HepG2 (cell line): ENCODE measurements around the gene PARP11. TPM values are rescaled to one million over a fixed set of nuclear protein-coding genes. Genes with fewer than 3 reads are reported as not detected.
A peak's percentile ranks its signal among the peaks of the same experiment; 100 is the strongest.

Experiments used
- ATAC-seq: fragments of 200-7000 bp; cut with Tn5 transposase; 3 replicates; pipeline ENCODE4 v1.9.1; 2020; ENCODE audit warnings: mild to moderate bottlenecking, moderate library complexity
- BruUV-seq: library from RNA; stranded (reverse); fragments of 400-500 nt; replicated peaks from 2 replicates; lab custom pipeline; 2021; lab: Mats Ljungman, UMichigan
- CTCF ChIA-PET: fragments of 300-600 bp; formaldehyde crosslinking; extraction: SDS; loops from one replicate; lab custom pipeline; 2021; ENCODE audit warnings: low total read pairs, inconsistent platforms, low intra/inter-chr PET ratio; lab: Yijun Ruan, JAX
- POLR2A ChIA-PET: fragments of 350-600 bp; sonication (Branson Sonifier 250); formaldehyde crosslinking; loops from one replicate; lab custom pipeline; 2020; ENCODE audit warnings: antibody characterized with exemption, inconsistent platforms; lab: Yijun Ruan, JAX
- DNase-seq: peaks from one replicate; pipeline ENCODE4 v3.0.0-alpha.2; 2015; ENCODE audit warnings: low spot score
- FAIRE-seq: peaks from 3 replicates; lab custom pipeline; 2011; peaks lifted over from hg19 to GRCh38; lab: Jason Lieb, UNC
- H2AFZ ChIP-seq: one replicate; pipeline ENCODE4 v1.6.1; 2011; ENCODE audit warnings: low read length, inconsistent platforms
- H3K27ac ChIP-seq: fragments of 300-600 bp; 3 replicates; pipeline ENCODE4 v1.8.0; 2011; ENCODE audit warnings: mixed run types, mild to moderate bottlenecking, mixed read lengths, low read length, inconsistent platforms; ENCODE audit not compliant: insufficient read depth; ENCODE audit errors: extremely low read length
- H3K27me3 ChIP-seq, 2 experiments: fragments of 200-600 bp in 1 of 2; 2 replicates in 1 of 2; 3 replicates in 1 of 2; pipeline versions ENCODE4 v1.6.0 to v1.8.0; 2011; ENCODE audit warnings: low read length in 2 of 2, mild to moderate bottlenecking in 2 of 2, moderate library complexity in 2 of 2, inconsistent platforms in 1 of 2; ENCODE audit not compliant: insufficient read depth in 2 of 2, control insufficient read depth in 1 of 2
- H3K36me3 ChIP-seq, 2 experiments: fragments of 200-600 bp in 1 of 2; replicated peaks in 1 of 2; 2 replicates in 1 of 2; 3 replicates in 1 of 2; pipeline versions ENCODE4 v1.5.1 to v1.8.0; 2011; ENCODE audit warnings: low read length in 2 of 2, inconsistent platforms in 1 of 2; ENCODE audit not compliant: insufficient read depth in 2 of 2, control insufficient read depth in 1 of 2
- H3K4me1 ChIP-seq: 2 replicates; pipeline ENCODE4 v1.5.1; 2012; ENCODE audit warnings: low read length, inconsistent platforms; ENCODE audit not compliant: insufficient read depth
- H3K4me2 ChIP-seq: 2 replicates; pipeline ENCODE4 v1.6.0; 2011; ENCODE audit warnings: low read depth, low read length, inconsistent platforms
- H3K4me3 ChIP-seq, 3 experiments: fragments of 200-600 bp in 1 of 3; sonication (generic), shearing (Covaris generic) in 1 of 3; replicated peaks in 1 of 3; 2 replicates each; pipeline ENCODE4 v1.5.1; 2011 to 2016; ENCODE audit warnings: low read length in 3 of 3, inconsistent platforms in 2 of 3, low read depth in 2 of 3, mild to moderate bottlenecking in 2 of 3, control low read depth in 1 of 3, mixed read lengths in 1 of 3; ENCODE audit not compliant: insufficient read depth in 1 of 3
- H3K79me2 ChIP-seq: one replicate; pipeline ENCODE4 v1.6.1; 2011; ENCODE audit warnings: low read length, inconsistent platforms; ENCODE audit not compliant: insufficient read depth
- H3K9ac ChIP-seq: 2 replicates; pipeline ENCODE4 v1.6.0; 2011; ENCODE audit warnings: mild to moderate bottlenecking, low read depth, low read length, inconsistent platforms; ENCODE audit not compliant: insufficient read depth
- H3K9me3 ChIP-seq: 2 replicates; pipeline ENCODE4 v1.5.1; 2012; ENCODE audit warnings: mild to moderate bottlenecking, low read length
- H4K20me1 ChIP-seq: 2 replicates; pipeline ENCODE4 v1.6.0; 2011; ENCODE audit warnings: inconsistent platforms, mild to moderate bottlenecking, low read length, moderate library complexity; ENCODE audit not compliant: insufficient read depth
- CBX2 ChIP-seq, 2 experiments: fragments of 200-600 bp in 1 of 2; sonication (generic); formaldehyde crosslinking in 1 of 2; IDR thresholded peaks; 2 replicates each; pipeline versions ENCODE4 v1.7.0 to v1.8.1; 2018 to 2022; ENCODE audit warnings: low read depth in 2 of 2, low read length in 1 of 2, mild to moderate bottlenecking in 1 of 2, missing genetic modification reagents in 1 of 2
- DMAP1 ChIP-seq: IDR thresholded peaks from 2 replicates; pipeline ENCODE4 v1.6.1; 2016
- DPF2 ChIP-seq: sonication (generic); formaldehyde crosslinking; IDR thresholded peaks from 2 replicates; pipeline ENCODE4 v1.4.0; 2020; ENCODE audit warnings: mild to moderate bottlenecking, low read depth, missing genetic modification reagents, borderline replicate concordance
- HHEX ChIP-seq: IDR thresholded peaks from 2 replicates; pipeline ENCODE4 v1.6.1; 2016; ENCODE audit warnings: control low read depth
- JUN ChIP-seq: sonication (generic); formaldehyde crosslinking; IDR thresholded peaks from 2 replicates; pipeline ENCODE4 v1.4.0; 2020; ENCODE audit warnings: mild to moderate bottlenecking, missing genetic modification reagents
- MAF1 ChIP-seq: sonication (generic); formaldehyde crosslinking; IDR thresholded peaks from 2 replicates; pipeline ENCODE4 v1.5.0; 2020; ENCODE audit warnings: missing genetic modification reagents, borderline replicate concordance
- NFATC3 ChIP-seq: sonication (generic); formaldehyde crosslinking; IDR thresholded peaks from 2 replicates; pipeline ENCODE4 v1.5.1; 2020; ENCODE audit warnings: mild to moderate bottlenecking, missing genetic modification reagents
- NFIB ChIP-seq: sonication (generic); formaldehyde crosslinking; IDR thresholded peaks from 2 replicates; pipeline ENCODE4 v1.9.0; 2021; ENCODE audit warnings: missing genetic modification reagents, mild to moderate bottlenecking, borderline replicate concordance
- NKX3-1 ChIP-seq: sonication (generic); formaldehyde crosslinking; IDR thresholded peaks from 2 replicates; pipeline ENCODE4 v1.5.0; 2020; ENCODE audit warnings: missing genetic modification reagents
- PHB2 ChIP-seq: fragments of 450-650 bp; IDR thresholded peaks from 2 replicates; pipeline ENCODE4 v1.6.1; 2018; ENCODE audit not compliant: partially characterized antibody
- PHF8 ChIP-seq: sonication (generic); formaldehyde crosslinking; IDR thresholded peaks from 2 replicates; pipeline ENCODE4 v1.5.0; 2020; ENCODE audit warnings: missing genetic modification reagents
- POLR2AphosphoS5 ChIP-seq: IDR thresholded peaks from 2 replicates; pipeline ENCODE4 v1.6.1; 2012; ENCODE audit warnings: low read depth, low read length
- RFX5 ChIP-seq: IDR thresholded peaks from 2 replicates; pipeline ENCODE4 v1.6.1; 2011; ENCODE audit warnings: low read depth, low read length, improper control_type of control experiment
- SNRNP70 ChIP-seq: fragments of 200-400 bp; formaldehyde crosslinking; IDR thresholded peaks from 2 replicates; pipeline ENCODE4 v1.6.1; 2017; ENCODE audit warnings: mild to moderate bottlenecking, low read depth, low read length, moderate library complexity
- TCF7L2 ChIP-seq: IDR thresholded peaks from 2 replicates; pipeline ENCODE4 v1.6.1; 2011; ENCODE audit warnings: mild to moderate bottlenecking, low read depth, low read length, moderate library complexity
- ZIK1 ChIP-seq: sonication (generic); formaldehyde crosslinking; IDR thresholded peaks from 2 replicates; pipeline ENCODE4 v1.5.0; 2020; ENCODE audit warnings: mild to moderate bottlenecking, low read depth, missing genetic modification reagents, borderline replicate concordance
- ZMYM3 ChIP-seq: sonication (generic); formaldehyde crosslinking; IDR thresholded peaks from 2 replicates; pipeline ENCODE4 v1.5.1; 2020; ENCODE audit warnings: mild to moderate bottlenecking, missing genetic modification reagents
- ZNF251 ChIP-seq: sonication (generic); formaldehyde crosslinking; IDR thresholded peaks from 2 replicates; pipeline ENCODE4 v1.9.0; 2021; ENCODE audit warnings: mild to moderate bottlenecking, missing genetic modification reagents
- ZNF678 ChIP-seq: sonication (generic); formaldehyde crosslinking; IDR thresholded peaks from 2 replicates; pipeline ENCODE4 v1.4.0; 2020; ENCODE audit warnings: mild to moderate bottlenecking, missing genetic modification reagents
- ZNF747 ChIP-seq: sonication (generic); formaldehyde crosslinking; IDR thresholded peaks from 2 replicates; pipeline ENCODE4 v1.8.1; 2023; ENCODE audit warnings: missing genetic modification reagents, mild to moderate bottlenecking, borderline replicate concordance
- ZNF768 ChIP-seq: sonication (generic); formaldehyde crosslinking; IDR thresholded peaks from 2 replicates; pipeline ENCODE4 v1.4.0; 2020; ENCODE audit warnings: missing genetic modification reagents
- WGBS: methylation state at CpG from one replicate; pipeline ENCODE4 v1.1.6; 2017; ENCODE audit warnings: low lambda C conversion rate; 5-methylcytosine and 5-hydroxymethylcytosine counted together
- in situ Hi-C: cut with HindIII; loops from 2 replicates; pipeline ENCODE4 v1.10.0; 2017; ENCODE audit warnings: low pct_unique_long_range_greater_than_20kb; ENCODE audit not compliant: extremely low pct_ligation_motif_present
- intact Hi-C: fragments of 100-400 bp; cut with micrococcal nuclease; formaldehyde crosslinking; loops from one replicate; pipeline ENCODE4 v1.10.0; 2022; ENCODE audit not compliant: unreplicated experiment
- polyA plus RNA-seq, 8 experiments: library from polyadenylated mRNA; depleted of rRNA in 3 of 8; stranded (reverse) in 7 of 8; unstranded in 1 of 8; fragments of >200 nt; fragmentation: Illumina TruSeq in 4 of 8; extraction: Trizol in 4 of 8; gene quantifications; 2 replicates each; pipeline versions ENCODE4 v1.2.1 to v1.2.3, GENCODE V29; 2011 to 2016; ENCODE audit warnings: low read depth in 4 of 8, missing spikeins in 1 of 8, mixed read lengths in 1 of 8; ENCODE audit not compliant: insufficient read depth in 1 of 8
- total RNA-seq, 5 experiments: library from RNA; depleted of rRNA; stranded (reverse); fragments of >200 nt; fragmentation: Illumina TruSeq; extraction: Trizol; gene quantifications; 2 replicates each; pipeline ENCODE4 v1.2.3, GENCODE V29; 2016; ENCODE audit warnings: low read depth in 1 of 5
- TF ChIP-seq, protein P1 (sequence below): IDR thresholded peaks from 2 replicates; pipeline ENCODE4 v1.6.1; 2016; ENCODE audit warnings: control low read depth
- TF ChIP-seq, protein P2 (sequence below): IDR thresholded peaks from 2 replicates; pipeline ENCODE4 v1.6.1; 2018; ENCODE audit warnings: missing genetic modification reagents, mild to moderate bottlenecking, missing compliant biosample characterization

The PARP11 gene
- total and polyA plus RNA-seq, 2 of the 13 experiments (the other 11 are each of a cell fraction or from before 2014, with no cell fraction given) = 4.0 to 7.6 TPM

DNA sequence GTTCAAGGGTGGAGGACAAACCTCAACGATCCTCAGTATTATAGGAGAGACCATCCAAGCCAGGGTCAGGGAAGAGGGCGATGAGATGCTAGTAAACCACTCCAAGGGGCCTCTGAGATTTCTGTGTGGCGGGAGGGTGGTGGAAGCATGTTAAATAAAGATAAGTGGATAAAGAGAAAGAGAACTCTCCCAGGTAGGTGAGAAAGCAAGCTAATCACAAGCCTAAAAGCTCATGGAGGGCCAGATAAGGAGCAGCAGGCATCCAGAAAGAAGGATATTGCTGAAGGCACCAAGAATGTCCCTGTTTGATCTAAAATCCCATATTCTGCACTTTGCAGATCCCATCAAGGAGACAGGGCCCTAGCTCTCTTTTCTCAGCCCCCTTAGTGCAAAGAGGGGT, 48.3 kb upstream of the PARP11 start:
- peaks cover 1 to 40% of the 10 kb centered on the region in 2 experiments for H3K27me3 ChIP-seq
- POLR2A ChIA-PET = no interaction called here

DNA sequence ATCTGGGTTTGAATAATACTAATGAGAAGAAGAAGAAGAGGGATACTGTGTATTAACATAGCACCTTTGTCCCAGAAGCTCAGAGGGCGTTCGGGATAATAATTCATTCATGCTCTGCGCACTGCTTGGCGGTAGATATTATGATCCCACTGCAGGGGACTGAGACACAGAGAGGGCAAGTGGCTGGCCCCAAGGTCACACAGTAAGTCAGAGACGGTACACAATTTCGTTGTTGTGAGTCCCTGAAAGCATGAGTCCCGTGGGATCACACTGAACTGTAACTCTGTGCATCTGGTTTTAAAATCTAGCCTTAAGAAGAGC, 47.9 kb upstream of the PARP11 start:
- FAIRE-seq = no peak
- WGBS = 18% methylated on average over 7 of the region's 7 CpGs
- TF ChIP-seq PHF8 = no peak
- TF ChIP-seq, protein P1, sequence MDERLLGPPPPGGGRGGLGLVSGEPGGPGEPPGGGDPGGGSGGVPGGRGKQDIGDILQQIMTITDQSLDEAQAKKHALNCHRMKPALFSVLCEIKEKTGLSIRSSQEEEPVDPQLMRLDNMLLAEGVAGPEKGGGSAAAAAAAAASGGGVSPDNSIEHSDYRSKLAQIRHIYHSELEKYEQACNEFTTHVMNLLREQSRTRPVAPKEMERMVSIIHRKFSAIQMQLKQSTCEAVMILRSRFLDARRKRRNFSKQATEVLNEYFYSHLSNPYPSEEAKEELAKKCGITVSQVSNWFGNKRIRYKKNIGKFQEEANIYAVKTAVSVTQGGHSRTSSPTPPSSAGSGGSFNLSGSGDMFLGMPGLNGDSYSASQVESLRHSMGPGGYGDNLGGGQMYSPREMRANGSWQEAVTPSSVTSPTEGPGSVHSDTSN (CRISPR knock-in tag) = no peak
- no peak for TF ChIP-seq SNRNP70
- peak; percentile 67; the same call in 1 of the 2 replicates for TF ChIP-seq CBX2 (IDR thresholded peaks at IDR 0.05; ENCODE audit: low read depth, low read length)
- TF ChIP-seq CBX2 (CRISPR knock-in tag; IDR thresholded peaks at IDR 0.05; ENCODE audit: low read depth) = no peak
- TF ChIP-seq ZMYM3 (CRISPR knock-in tag) = peak; percentile 49; the same call in 1 of the 2 replicates
- TF ChIP-seq ZNF768 (CRISPR knock-in tag) = peak; percentile 81
- TF ChIP-seq NFIB (CRISPR knock-in tag) = no peak
- no peak for TF ChIP-seq JUN
- TF ChIP-seq, all 625 proteins: peak for 3
- peak overlapping the region; percentile 50 for H3K4me2 ChIP-seq
- CTCF ChIA-PET = no interaction called here
- BruUV-seq = no TSS peak
- no peaks in the 10 kb centered on the region for H3K79me2 ChIP-seq
- peaks cover 34% of the 10 kb centered on the region for H3K4me1 ChIP-seq
- intact Hi-C loops (no loop called here), in situ Hi-C loops (no loop called here)
- no peak for DNase-seq
- no peak overlapping the region for H2AFZ ChIP-seq
- no peak overlapping the region for H3K9ac ChIP-seq
- no peak overlapping the region for H3K27ac ChIP-seq
- H3K36me3 ChIP-seq = no peaks in the 10 kb centered on the region
- POLR2A ChIA-PET = no interaction called here
- no peaks in the 10 kb centered on the region for H4K20me1 ChIP-seq
- no peaks in the 10 kb centered on the region for H3K9me3 ChIP-seq
- ATAC-seq = peak; percentile 38; the same call in 2 of the 3 replicates
- 0 out of 6 replicates have a peak overlapping the region, but pooled peaks of 1 of the 3 experiments have one; percentile 31 for H3K4me3 ChIP-seq
- peaks cover 1 to 40% of the 10 kb centered on the region in 2 experiments for H3K27me3 ChIP-seq

More for the DNA sequence above, 48.3 kb upstream of the PARP11 start:
- intact Hi-C loops (no loop called here), in situ Hi-C loops (no loop called here)
- no TSS peak for BruUV-seq
- no peak for DNase-seq
- H4K20me1 ChIP-seq = no peaks in the 10 kb centered on the region
- TF ChIP-seq MAF1 (CRISPR knock-in tag) (no peak), ZNF678 (CRISPR knock-in tag) (no peak), ZIK1 (CRISPR knock-in tag) (no peak), ZNF251 (no peak), NFATC3 (CRISPR knock-in tag) (no peak), POLR2AphosphoS5 (no peak), RFX5 (no peak), ZNF747 (no peak), NKX3-1 (CRISPR knock-in tag) (no peak), DPF2 (CRISPR knock-in tag) (no peak), PHB2 (no peak), DMAP1 (CRISPR knock-in tag) (no peak), HHEX (CRISPR knock-in tag) (no peak), TCF7L2 (no peak)
- TF ChIP-seq, protein P2, sequence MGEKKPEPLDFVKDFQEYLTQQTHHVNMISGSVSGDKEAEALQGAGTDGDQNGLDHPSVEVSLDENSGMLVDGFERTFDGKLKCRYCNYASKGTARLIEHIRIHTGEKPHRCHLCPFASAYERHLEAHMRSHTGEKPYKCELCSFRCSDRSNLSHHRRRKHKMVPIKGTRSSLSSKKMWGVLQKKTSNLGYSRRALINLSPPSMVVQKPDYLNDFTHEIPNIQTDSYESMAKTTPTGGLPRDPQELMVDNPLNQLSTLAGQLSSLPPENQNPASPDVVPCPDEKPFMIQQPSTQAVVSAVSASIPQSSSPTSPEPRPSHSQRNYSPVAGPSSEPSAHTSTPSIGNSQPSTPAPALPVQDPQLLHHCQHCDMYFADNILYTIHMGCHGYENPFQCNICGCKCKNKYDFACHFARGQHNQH (CRISPR knock-in tag) = no peak
- H3K9me3 ChIP-seq = no peaks in the 10 kb centered on the region
- no peak overlapping the region for H3K4me3 ChIP-seq
- CTCF ChIA-PET = no interaction called here
- H3K4me1 ChIP-seq = peaks cover 34% of the 10 kb centered on the region
- H3K27ac ChIP-seq = no peak overlapping the region
- 26% methylated on average over 3 of the region's 3 CpGs for WGBS
- ATAC-seq = no peak
- no peaks in the 10 kb centered on the region for H3K36me3 ChIP-seq
- peak overlapping the region; percentile 50; the same call in 1 of the 2 replicates for H3K4me2 ChIP-seq
- H3K79me2 ChIP-seq = no peaks in the 10 kb centered on the region
- no peak overlapping the region for H2AFZ ChIP-seq
- no peak for FAIRE-seq
- H3K9ac ChIP-seq = no peak overlapping the region
